ENCODE data around the gene KCNK13.
"Not testable (repeated sequence)": the region's sequence is repeated elsewhere in the genome, so short reads cannot be mapped to it uniquely, and the experiment has no call there.

The KCNK13 gene

DNA sequence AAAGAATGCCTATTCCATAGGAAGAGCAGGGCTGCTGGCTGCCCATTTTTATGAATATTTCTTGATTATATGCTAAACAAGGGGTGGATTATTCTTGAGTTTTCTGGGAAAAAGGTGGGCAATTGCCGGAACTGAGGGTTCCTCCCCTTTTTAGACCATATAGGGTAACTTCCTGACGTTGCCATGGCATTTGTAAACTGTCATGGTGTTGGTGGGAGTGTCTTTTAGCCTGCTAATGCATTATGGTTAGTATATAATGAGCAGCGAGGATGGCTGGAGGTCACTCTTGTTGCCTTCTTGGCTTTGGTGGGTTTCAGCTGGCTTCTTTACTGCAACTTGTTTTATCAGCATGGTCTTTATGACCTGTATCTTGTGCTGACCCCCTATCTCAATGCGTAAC, 138.8 kb downstream of the KCNK13 start:
- DNase-seq = not testable (repeated sequence)

DNA sequence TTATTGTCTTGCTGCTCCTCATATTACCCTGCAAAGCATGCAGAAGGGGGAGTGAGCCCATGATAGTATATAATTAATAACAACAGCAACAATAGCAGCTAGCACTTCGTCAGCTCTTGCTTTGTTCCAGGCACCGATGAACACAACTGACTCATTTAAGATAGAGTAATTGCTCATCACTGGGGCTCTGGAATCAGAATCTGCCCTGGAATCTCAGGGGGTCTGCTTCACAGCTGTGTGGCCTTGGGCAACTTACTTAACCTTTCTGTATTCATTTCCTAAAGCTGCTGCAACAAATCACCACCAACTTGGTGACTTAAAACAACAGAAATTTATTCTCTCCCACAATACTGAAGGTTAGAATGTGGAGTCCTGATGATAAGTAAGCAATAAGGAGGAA, 139.6 kb downstream of the KCNK13 start:
- DNase-seq = no peak

DNA sequence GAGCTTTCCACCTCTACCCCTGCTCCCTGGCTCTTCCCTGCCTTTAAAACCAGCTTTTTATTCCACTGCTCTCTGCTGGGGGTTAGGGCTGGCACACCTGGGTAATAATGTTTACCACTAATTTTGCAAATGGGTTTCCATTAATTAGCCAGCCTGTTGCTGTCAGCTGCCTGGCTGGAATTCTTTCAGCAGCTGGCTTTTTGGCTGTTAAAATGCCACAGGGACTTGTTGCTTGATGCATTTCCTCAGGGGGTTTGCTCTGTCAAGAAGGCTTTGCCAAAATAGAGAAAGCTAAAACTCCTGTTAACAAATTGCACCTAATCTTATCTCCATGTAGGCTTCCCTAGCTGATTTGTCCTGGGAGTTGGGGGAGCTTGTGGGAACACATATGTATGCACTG, 142.7 kb downstream of the KCNK13 start:
- DNase-seq = no peak

DNA sequence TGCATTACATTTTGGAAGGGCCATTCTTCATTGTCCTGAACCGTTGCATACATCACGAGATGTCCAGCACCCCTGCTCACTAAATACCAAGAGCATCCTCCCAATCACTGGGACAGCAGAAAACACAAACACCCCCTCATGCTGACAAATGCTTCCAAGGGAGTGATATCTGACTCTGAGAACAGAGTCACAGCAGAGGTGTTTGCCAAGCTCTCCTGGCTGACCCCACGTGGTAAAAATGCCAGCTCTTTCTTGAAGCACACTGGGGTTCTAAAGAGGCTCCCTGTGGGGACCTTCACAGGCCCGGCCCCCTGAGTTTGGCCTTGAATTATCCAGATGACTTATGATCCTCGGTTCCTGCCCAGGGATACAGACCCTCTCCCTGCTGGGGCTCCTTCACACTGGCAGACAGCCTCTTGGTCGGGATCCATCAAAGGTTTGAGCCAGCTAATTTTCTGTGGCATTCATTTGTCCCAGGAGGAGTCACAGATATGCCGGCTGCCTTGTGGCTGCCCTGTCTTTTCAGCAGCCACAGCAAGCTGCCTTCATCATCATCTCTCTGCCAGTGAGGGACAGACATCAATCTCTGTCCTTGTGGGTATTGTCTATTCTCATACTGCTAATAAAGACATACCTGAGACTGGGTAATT, 151.4 kb downstream of the KCNK13 start:
- no peak for DNase-seq

DNA sequence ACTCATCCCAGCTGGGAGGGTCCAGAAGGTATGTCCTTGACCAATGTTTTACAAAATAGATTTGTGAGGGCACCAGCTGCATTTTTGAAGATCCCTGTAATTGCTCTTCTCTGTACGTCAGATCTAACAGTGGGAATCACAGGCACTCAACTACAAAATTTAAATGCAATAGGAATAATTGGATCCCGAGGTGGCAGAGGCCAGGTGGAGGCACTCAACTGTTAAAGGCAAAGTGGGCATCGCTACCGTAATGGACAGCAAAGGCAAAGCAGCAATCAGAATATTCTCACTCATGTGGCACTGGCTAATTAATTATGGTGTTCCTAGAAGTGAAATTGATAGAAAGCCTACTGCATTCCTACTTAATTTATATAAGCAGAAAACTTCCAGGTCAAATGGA, 166.7 kb downstream of the KCNK13 start:
- DNase-seq = no peak

DNA sequence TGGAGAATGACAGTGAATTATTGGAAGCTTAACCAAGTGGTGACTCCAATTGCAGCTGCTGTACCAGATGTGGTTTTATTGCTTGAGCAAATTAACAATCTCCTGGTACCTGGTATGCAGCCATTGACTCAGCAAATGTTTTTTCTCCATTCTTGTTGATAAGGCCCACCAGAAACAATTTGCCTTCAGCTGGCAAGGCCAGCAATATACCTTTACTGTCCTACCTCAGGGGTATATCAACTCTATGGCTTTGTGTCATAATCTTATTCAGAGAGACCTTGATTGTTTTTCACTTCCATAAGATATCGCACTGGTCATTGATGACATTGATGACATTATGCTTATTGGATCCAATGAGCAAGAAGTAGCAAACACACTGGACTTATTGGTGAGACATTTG, 168.1 kb downstream of the KCNK13 start:
- DNase-seq = not testable (repeated sequence)

Measured in bone marrow (tissue), 2 donors.